HL-60 (cell line): Measurements from ENCODE around the gene SIGLEC12.
A peak's percentile ranks its signal among the peaks of the same experiment; 100 is the strongest.
"Not testable (repeated sequence)": the region's sequence is repeated elsewhere in the genome, so short reads cannot be mapped to it uniquely, and the experiment has no call there.

Experiments used
- DNase-seq, 2 experiments: peaks; one replicate each; pipeline ENCODE4 v3.0.0-alpha.2; 2010 to 2020; ENCODE audit warnings: low read depth in 1 of 2, low spot score in 1 of 2
- H3K27ac ChIP-seq: fragments of 250-450 bp; sonication (Bioruptor Pico); replicated peaks from 2 replicates; pipeline ENCODE4 v1.5.1; 2020; ENCODE audit warnings: mild to moderate bottlenecking, moderate library complexity
- H3K27me3 ChIP-seq: fragments of 250-450 bp; sonication (Bioruptor Pico); 2 replicates; pipeline ENCODE4 v1.5.1; 2021; ENCODE audit warnings: mild to moderate bottlenecking, moderate library complexity; ENCODE audit not compliant: insufficient read depth, poor library complexity, severe bottlenecking
- H3K4me3 ChIP-seq: replicated peaks from 2 replicates; pipeline ENCODE4 v1.5.1; 2011; ENCODE audit warnings: mild to moderate bottlenecking, control low read depth, low read length; ENCODE audit not compliant: insufficient read depth
- CTCF ChIP-seq: IDR thresholded peaks from one replicate; pipeline ENCODE4 v1.5.1; 2011; ENCODE audit warnings: low read length, control low read depth, inconsistent platforms; ENCODE audit not compliant: insufficient read depth
- GABPA ChIP-seq: IDR thresholded peaks from 2 replicates; pipeline ENCODE4 v1.6.1; 2012; ENCODE audit warnings: low read depth
- POLR2AphosphoS5 ChIP-seq: IDR thresholded peaks from 2 replicates; pipeline ENCODE4 v1.6.1; 2012; ENCODE audit warnings: low read depth
- REST ChIP-seq: IDR thresholded peaks from 2 replicates; pipeline ENCODE4 v1.6.1; 2012; ENCODE audit warnings: low read depth; ENCODE audit not compliant: insufficient replicate concordance
- SPI1 ChIP-seq: IDR thresholded peaks from 2 replicates; pipeline ENCODE4 v1.6.1; 2012; ENCODE audit warnings: low read depth, mild to moderate bottlenecking, borderline replicate concordance

Gene SIGLEC12

DNA sequence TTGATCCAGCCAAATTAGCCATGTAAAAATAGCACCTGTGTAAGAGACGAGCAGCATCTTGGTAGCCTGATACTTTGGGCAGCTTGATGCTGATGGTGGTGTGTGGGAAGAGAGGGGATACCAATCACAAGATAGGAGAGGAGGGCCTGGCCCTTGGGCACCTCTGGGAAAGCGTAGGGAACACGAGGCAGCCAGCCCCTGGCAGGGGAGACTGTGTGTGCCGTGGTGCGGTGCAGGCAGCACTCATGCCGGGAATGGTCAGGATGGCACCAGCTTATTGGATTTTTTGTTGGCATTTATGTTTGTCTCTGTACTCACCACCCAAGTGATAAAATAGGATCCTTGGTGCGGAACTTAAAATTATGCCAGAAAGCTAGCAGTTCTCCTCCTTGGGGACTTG, 53.6 kb downstream of the SIGLEC12 start:
- no peak overlapping the region for H3K4me3 ChIP-seq
- no peak for DNase-seq
- no peaks in the 10 kb centered on the region for H3K27me3 ChIP-seq
- TF ChIP-seq SPI1, result no peak
- TF ChIP-seq GABPA, result no peak
- TF ChIP-seq REST, result no peak
- TF ChIP-seq CTCF, result no peak
- no peak for TF ChIP-seq POLR2AphosphoS5
- H3K27ac ChIP-seq, result no peak overlapping the region

DNA sequence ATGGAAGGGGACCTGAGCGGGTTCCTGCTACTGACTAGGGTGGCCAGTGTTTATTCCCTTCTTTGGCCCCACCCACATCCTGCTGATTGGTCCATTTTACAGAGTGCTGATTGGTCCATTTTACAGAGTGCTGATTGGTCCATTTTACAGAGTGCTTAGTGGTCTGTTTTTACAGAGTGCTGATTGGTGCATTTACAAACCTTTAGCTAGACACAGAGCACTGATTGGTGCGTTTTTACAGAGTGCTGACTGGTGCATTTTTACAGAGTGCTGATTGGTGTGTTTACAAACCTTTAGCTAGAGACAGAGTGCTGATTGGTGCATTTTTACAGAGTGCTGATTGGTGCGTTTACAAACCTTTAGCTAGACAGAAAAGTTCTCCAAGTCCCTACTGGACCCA, 54.1 kb downstream of the SIGLEC12 start:
- H3K4me3 ChIP-seq, DNase-seq, H3K27me3 ChIP-seq, H3K27ac ChIP-seq: not testable (repeated sequence)

GRCh38 chr19:51441410-51442390, 59.9 kb downstream of the SIGLEC12 start:
- TF ChIP-seq CTCF (no peak), POLR2AphosphoS5 (0 out of 2 replicates have a peak, but pooled peaks have one; percentile 13), GABPA (no peak), REST (no peak), SPI1 (no peak)
- Histone ChIP-seq H3K27me3 (no peaks in the 10 kb centered on the region), H3K4me3 (no peak overlapping the region; the same call in 1 of the 2 replicates), H3K27ac (peak overlapping the region; percentile 39)
- DNase-seq, result peak in 1 of 2 experiments; percentile 64
